GM19452 (cell line): ENCODE results near the gene FGD5.

ENCODE experiments used
- ATAC-seq: cut with Tn5 transposase; IDR thresholded peaks from one replicate; pipeline ENCODE4 v1.9.1; 2021; ENCODE audit not compliant: unreplicated experiment

The FGD5 gene

GRCh38 chr3:14789221-14789620 lies 29.5 kb upstream of the FGD5 start:
- no peak for ATAC-seq

DNA sequence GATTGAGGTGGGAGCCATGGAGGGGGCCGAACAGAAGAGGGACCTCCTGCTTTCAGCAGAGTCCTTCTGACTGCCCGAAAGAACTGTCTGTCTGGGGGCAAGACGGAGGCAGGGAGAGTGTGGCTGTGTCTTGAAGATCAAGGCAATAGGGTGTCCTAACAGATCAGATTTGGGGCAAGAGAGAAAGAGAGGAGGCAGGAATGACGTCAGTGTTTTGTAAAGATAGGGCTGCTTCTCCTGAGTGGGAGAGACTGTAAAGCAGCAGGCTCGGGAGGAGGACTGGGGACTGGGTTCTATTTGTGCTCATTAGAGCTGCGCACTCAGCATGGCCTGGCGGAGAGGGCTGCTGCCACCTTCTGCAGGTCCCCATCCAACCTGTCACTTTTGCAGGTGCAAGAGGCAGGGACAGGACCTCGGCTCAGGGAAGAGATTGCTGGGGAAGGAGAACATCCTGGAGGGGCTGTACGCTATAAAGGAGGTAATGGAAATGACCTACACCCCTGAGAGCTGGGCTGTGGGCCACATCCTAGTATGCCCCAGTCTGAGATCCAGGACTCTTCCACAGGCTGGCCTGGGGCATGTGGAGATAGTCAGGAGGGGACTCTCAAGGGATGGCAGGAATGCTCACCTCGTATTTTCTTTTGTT lies 29.0 kb upstream of the FGD5 start:
- ATAC-seq: no peak

GRCh38 chr3:14791343-14791945 lies 27.3 kb upstream of the FGD5 start:
- no peak for ATAC-seq

GRCh38 chr3:14792691-14793121 lies 26.1 kb upstream of the FGD5 start:
- no peak for ATAC-seq

DNA sequence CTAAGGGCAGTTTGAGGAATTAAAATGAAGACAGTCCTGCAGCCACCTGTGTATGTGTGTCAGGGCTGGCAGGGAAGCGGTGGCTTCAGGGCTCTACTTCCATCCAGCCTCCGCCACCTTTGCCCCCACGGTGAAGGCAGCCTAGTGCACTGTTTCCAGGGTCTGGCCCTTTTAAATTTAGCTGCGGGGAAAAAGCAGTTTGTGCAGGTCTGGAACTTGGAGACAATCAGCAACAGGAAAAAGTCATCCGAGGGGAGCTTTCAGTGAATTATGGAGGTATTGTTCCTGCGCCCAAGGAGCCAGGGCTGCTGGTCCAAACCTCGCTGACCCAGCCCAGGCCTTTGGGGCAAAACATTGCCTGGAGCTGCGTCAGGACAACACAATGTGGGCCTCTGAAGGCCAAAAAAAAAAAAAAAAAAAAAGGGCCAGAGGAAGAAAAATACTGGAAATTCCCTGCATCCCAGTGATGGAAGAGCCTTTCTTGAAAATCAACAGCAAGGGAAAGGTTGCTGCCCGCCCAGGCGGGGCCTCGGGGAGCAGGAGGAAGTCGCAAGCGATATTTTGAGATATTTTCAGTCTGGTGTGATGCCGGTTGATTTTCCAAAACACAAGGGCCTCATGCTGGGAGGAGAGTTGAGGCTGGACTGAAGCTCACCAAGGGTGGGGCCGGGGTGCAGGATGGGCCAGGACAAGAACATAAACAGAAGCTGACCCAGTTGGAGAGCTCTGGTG lies 25.5 kb upstream of the FGD5 start:
- no peak for ATAC-seq

GRCh38 chr3:14793858-14794234 lies 24.9 kb upstream of the FGD5 start:
- ATAC-seq: no peak

- no peak for ATAC-seq
Observed at GRCh38 chr3:14794435-14794834, 24.3 kb upstream of the FGD5 start.

DNA sequence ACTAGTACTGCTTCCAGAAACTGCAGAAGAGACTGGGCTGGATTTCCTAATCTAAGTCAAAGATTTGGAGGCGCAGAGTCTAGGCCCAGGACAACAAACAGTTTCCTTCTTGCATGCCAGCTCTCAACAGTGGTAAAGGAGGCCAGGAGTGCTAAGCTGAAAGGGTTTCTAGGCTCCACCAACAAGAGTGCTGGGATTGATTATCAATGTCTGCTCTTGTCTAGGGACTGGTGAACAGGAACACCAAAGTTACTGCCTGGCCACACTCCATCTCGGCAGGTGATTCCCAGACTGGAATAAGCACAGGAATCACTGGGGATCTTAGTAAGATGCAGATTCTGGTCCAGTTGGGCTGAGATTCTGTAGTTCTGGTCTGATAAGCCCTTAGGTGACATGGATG lies 22.8 kb upstream of the FGD5 start:
- no peak for ATAC-seq

DNA sequence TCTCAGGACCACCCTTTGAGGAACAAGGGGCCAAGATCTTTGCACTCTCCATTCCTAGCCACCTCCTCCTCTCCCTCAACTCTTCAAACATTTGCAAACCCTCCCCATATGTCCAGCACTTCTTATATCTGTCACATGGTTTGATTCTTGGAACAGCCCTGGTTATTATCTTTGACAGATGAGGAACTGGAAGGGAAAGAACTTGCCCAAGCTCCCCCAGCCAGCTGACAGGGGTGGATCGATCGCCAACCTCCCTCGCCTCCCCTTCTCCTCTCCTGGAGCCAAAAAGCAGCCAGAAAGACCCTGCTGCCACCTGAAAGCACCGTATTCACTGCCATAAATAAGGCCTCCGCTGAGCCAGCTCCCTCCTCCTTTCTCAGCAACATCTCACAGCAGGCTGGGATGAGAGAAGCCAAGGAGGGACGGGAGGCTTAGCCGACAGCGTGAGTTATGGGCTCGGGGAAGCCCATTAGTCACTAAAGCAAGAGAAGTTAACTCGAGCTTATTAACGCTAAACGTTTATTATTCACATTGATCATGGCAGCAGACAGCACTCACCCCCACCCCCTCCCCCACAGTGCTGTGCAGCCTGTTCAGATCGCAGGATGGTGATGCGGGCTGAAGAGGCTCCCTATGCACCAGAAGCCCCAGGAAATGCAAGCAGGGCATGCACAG lies 22.2 kb upstream of the FGD5 start:
- ATAC-seq: no peak

- ATAC-seq: no peak
Observed at GRCh38 chr3:14797731-14798130, 21.0 kb upstream of the FGD5 start.

DNA sequence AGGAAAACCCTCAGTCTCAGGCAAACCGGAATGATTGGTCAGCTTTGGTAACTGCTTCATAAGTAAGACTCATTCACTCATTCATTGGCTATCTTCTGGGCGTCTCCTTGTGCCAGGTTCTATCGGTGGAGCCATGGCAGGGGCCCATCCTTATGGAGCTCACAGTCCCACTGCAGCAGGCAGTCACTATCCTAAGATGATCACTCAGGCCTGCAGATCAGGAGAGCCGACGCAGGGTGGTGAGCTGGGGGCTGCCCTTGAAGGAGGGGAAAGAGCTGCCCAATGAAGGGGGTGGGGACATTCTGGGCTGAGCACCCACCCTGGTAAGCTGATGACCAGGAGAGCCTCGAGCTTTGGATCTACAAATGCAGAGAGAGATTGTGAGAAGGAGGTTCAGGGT lies 20.5 kb upstream of the FGD5 start:
- ATAC-seq: no peak

- ATAC-seq: no peak
Observed at GRCh38 chr3:14799146-14799545, 19.6 kb upstream of the FGD5 start.

- ATAC-seq: no peak
Observed at GRCh38 chr3:14801031-14801430, 17.7 kb upstream of the FGD5 start.

DNA sequence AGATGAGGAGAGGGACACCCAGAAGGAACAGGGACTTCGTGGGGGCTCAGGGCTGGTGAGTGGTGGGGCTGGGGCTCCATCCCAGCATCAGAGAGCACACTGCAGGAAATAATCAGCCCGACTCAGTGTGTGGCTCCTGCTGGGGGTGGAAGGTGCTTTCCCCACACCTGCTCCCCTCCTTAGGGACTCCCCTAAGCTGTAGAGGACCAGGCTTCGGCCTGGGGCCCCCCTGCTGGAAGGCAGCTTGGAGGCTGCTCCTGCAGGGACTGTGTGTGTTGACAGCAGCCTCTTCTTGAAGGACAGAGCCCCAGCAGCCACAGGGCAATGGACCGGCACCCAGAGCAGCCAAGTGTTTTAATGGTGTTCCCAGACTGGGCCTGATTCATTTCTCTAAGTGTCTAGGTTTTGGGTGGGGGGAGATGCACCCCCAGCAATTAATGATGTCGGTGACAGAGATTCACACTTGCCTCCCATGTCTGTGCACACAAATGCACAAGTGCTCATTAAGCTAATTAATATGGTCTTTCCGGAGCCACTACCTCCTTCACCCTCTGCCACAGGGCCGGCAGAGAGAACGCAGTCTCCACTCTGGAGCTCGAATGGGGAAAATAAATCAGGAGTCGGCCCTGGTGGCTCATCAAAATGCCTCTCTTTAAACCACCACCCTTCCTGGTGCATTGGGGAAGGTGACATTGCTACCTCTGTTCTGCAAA lies 16.9 kb upstream of the FGD5 start:
- ATAC-seq: no peak

- ATAC-seq: no peak
Observed at GRCh38 chr3:14802381-14802731, 16.4 kb upstream of the FGD5 start.

DNA sequence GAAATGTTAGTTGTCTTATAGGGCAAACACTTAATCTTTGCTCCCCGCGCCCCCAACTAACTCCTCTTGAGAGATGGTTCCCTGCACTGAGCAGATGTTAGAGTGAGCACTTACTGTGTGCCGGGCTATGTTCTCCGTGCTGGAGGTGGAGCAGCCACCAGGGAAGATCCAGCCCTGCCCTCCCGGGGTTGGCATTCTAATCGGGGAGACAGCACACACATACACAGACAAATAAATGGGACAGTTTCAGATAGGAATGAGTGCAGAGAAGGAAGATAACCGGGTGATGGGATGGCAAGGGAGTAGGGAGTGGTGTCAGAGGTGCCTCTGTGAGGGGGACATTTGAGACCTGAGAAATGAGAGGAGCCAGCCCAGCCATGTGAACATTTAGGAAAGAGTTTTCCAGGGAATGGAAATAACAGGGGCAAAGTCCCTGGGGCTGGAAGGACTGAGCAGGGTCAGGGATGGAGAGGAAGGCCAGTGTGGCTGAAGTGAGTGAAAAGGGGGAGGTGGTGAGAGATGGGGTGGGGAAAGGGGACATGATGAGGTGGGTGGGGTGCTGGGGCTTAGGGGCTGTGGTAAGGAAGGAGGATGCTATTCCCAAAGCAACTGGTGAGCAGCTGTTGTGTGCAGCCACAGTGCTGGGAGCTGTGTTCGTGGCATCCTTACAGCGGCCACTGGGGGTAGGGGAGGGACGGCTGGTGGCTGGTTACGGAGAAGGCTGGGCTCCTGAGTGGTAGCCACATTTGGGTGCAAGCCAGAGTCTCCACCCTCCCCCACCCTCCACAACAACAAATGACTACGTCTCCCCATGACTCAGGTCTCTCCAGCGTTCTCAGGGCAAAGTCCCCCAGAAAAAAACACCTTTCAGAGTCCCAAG lies 15.4 kb upstream of the FGD5 start:
- ATAC-seq: no peak

DNA sequence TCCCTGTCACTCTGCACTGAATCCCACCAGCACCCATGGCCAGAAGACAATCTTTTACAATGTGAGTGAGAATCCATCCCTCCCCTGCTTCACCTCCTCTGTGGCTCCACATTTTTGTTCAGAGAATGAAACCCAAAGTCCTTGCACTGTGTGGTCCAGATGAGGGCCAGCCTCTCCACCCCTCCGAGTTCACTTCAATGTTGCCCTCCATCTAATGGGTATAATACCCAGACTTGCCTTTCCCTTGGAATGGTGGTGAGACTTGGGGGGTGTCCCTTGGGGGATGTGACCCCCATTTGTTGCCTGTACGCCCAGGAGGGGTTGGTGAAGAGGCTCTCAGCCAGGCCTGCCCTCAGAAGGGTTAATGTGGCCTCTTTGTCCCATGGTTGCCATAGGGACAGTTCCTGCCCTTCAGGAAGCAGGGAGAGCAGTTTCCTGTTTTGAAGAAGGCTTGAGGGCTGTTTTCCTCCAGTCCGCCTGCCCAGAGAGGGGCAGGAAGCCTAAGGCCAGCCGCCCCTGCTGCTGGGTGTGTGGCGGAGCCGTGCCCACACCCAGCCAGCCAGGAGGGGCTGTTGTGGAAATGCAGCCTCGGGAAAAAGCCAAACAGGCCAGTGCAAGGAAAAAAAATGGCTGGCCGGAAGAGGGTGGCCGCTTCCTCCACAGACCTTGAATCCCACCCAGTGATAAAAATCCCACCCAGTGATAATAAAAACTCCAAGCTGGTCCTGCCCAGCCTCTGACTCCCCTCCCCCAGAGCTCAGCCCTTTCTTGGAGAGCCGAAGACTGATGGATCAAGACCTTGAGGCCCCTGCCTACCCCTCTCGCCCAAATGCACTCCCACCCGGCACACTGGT lies 14.6 kb upstream of the FGD5 start:
- ATAC-seq: no peak

GRCh38 chr3:14804835-14805780 lies 13.7 kb upstream of the FGD5 start:
- ATAC-seq: no peak
